OCI-LY1 (cell line): ENCODE results near the gene RDH11.
A peak's percentile ranks its signal among the peaks of the same experiment; 100 is the strongest.

Source experiments
- H2AFZ ChIP-seq: fragments of 200-600 bp; sonication (generic), shearing (Covaris generic); 2 replicates; pipeline ENCODE4 v1.6.0; 2014; ENCODE audit warnings: antibody characterized with exemption, mild to moderate bottlenecking, low read length
- H3F3A ChIP-seq: fragments of 200-600 bp; sonication (generic), shearing (Covaris generic); 2 replicates; pipeline ENCODE4 v1.6.0; 2014; ENCODE audit warnings: mild to moderate bottlenecking, antibody characterized with exemption, low read length, moderate library complexity; ENCODE audit not compliant: insufficient read depth
- H3K27ac ChIP-seq: fragments of 200-600 bp; sonication (generic); 2 replicates; pipeline ENCODE4 v1.5.1; 2014; ENCODE audit warnings: low read length, mixed run types, mild to moderate bottlenecking, low read depth; ENCODE audit not compliant: poor library complexity, severe bottlenecking
- H3K27me3 ChIP-seq: fragments of 200-600 bp; sonication (generic); 2 replicates; pipeline ENCODE4 v1.6.0; 2014; ENCODE audit warnings: antibody characterized with exemption, mild to moderate bottlenecking, low read length, moderate library complexity; ENCODE audit not compliant: insufficient read depth
- H3K36me3 ChIP-seq: fragments of 200-600 bp; sonication (generic); 2 replicates; pipeline ENCODE4 v1.6.1; 2014; ENCODE audit warnings: mild to moderate bottlenecking, antibody characterized with exemption, low read length, moderate library complexity, mixed read lengths; ENCODE audit not compliant: insufficient read depth
- H3K4me1 ChIP-seq: fragments of 200-600 bp; sonication (generic); 2 replicates; pipeline ENCODE4 v1.5.1; 2014; ENCODE audit warnings: mild to moderate bottlenecking, low read length, moderate library complexity; ENCODE audit not compliant: insufficient read depth, severe bottlenecking
- H3K4me2 ChIP-seq: fragments of 200-600 bp; sonication (generic), shearing (Covaris generic); 2 replicates; pipeline ENCODE4 v1.6.1; 2014; ENCODE audit warnings: low read length
- H3K4me3 ChIP-seq: fragments of 200-600 bp; sonication (generic); 2 replicates; pipeline ENCODE4 v1.5.1; 2014; ENCODE audit warnings: low read length, low read depth, mild to moderate bottlenecking, mixed read lengths; ENCODE audit not compliant: poor library complexity, severe bottlenecking
- H3K79me2 ChIP-seq: fragments of 200-600 bp; shearing (Covaris generic); 2 replicates; pipeline ENCODE4 v1.6.1; 2016; ENCODE audit warnings: mixed run types, low read length, mixed read lengths; ENCODE audit not compliant: insufficient read depth
- H3K9ac ChIP-seq: fragments of 200-600 bp; sonication (generic), shearing (Covaris generic); 2 replicates; pipeline ENCODE4 v1.6.1; 2014; ENCODE audit warnings: mild to moderate bottlenecking, low read length, mixed read lengths
- H3K9me2 ChIP-seq: fragments of 200-600 bp; sonication (generic), shearing (Covaris generic); 2 replicates; pipeline ENCODE4 v1.6.1; 2014; ENCODE audit warnings: low read depth, mild to moderate bottlenecking, low read length, mixed read lengths
- H3K9me3 ChIP-seq: fragments of 200-600 bp; shearing (Covaris generic); 2 replicates; pipeline ENCODE4 v1.6.1; 2014; ENCODE audit warnings: low read length, mixed read lengths
- H4K20me1 ChIP-seq: fragments of 200-600 bp; sonication (generic), shearing (Covaris generic); 2 replicates; pipeline ENCODE4 v1.6.0; 2016; ENCODE audit warnings: mild to moderate bottlenecking, low read length; ENCODE audit not compliant: insufficient read depth
- CTCF ChIP-seq: fragments of 200-600 bp; sonication (generic), shearing (Covaris generic); IDR thresholded peaks from 2 replicates; pipeline ENCODE4 v1.5.1; 2017; ENCODE audit warnings: mild to moderate bottlenecking, antibody characterized with exemption, low read length, moderate library complexity, mixed read lengths
- EZH2 ChIP-seq: fragments of 200-600 bp; sonication (generic), shearing (Covaris generic); IDR thresholded peaks from 2 replicates; pipeline ENCODE4 v1.8.0; 2017; ENCODE audit warnings: borderline replicate concordance, mixed run types, mild to moderate bottlenecking, antibody characterized with exemption, low read length, moderate library complexity, mixed read lengths

Gene RDH11

DNA sequence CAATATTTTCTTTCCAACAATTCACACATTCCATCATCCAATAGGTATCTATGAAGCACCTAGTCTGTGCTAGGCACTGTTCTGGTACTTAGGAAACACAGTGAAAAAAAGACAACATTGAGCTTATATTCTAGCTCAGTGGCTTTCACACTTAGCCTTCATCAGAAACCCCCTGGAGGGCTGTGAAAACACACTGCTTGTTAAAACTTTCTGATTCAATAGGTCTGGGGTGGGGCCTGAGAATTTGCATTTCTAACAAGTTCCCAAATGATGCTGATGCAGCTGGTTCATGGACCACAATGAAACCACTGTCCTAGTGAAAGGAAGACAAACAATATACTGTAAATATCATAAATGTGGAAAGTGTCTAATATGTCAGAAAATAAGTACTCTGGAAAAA lies 27.0 kb downstream of the RDH11 start:
- Histone ChIP-seq H3K4me1 (peaks cover 25% of the 10 kb centered on the region), H3K27ac (no peak overlapping the region)
- no peak for TF ChIP-seq EZH2
- no peak for TF ChIP-seq CTCF

DNA sequence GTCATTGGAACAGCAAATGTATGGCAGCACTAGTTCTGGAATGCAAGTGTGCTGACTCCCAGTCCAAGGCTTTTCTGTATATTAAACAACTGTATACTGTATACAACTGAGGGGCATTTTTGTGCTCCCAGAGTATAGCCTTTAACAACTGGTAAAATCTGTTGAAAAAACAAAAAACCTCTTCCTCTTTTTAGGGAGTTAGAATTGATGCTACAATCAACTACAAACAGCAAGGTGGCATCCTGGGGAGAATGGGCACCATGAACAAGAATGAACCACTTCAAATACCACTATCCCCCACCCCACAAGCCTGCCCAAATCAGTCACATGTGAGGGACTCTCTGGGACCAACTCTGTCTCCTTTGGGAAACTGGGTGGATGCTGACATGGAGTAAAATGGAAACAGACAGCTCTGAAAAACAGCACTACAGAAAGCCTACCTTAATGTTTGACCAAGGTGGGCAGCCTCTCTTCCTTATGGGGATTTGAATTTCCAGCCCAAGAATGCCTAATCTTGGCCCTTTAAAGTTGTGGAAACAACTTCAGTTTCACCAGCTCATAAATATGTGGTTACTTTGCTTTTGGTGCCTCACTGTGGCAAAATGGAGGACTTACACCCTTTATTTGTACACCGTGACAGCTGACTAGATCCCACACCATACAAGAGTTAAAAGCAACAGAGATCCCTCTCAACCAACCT lies 28.7 kb downstream of the RDH11 start:
- Histone ChIP-seq H3K4me3 (no peak overlapping the region), H3F3A (no peaks in the 10 kb centered on the region), H3K27me3 (no peaks in the 10 kb centered on the region), H3K9ac (no peak overlapping the region), H2AFZ (no peak overlapping the region), H4K20me1 (no peaks in the 10 kb centered on the region), H3K4me1 (peaks cover 14% of the 10 kb centered on the region), H3K27ac (no peak overlapping the region), H3K4me2 (no peak overlapping the region), H3K9me3 (no peaks in the 10 kb centered on the region), H3K9me2 (no peaks in the 10 kb centered on the region), H3K36me3 (no peaks in the 10 kb centered on the region), H3K79me2 (peaks cover 38% of the 10 kb centered on the region; the same call in 1 of the 2 replicates)
- TF ChIP-seq EZH2, result no peak
- TF ChIP-seq CTCF, result peak; percentile 75

More for the DNA sequence above, 27.0 kb downstream of the RDH11 start:
- no peaks in the 10 kb centered on the region for H3K9me3 ChIP-seq
- no peaks in the 10 kb centered on the region for H3K9me2 ChIP-seq
- peaks cover 51% of the 10 kb centered on the region for H3K79me2 ChIP-seq
- H3K36me3 ChIP-seq, result no peaks in the 10 kb centered on the region
- no peak overlapping the region for H3K9ac ChIP-seq
- no peaks in the 10 kb centered on the region for H3F3A ChIP-seq
- no peak overlapping the region for H3K4me2 ChIP-seq
- no peaks in the 10 kb centered on the region for H4K20me1 ChIP-seq
- H3K27me3 ChIP-seq, result no peaks in the 10 kb centered on the region
- H3K4me3 ChIP-seq, result no peak overlapping the region
- H2AFZ ChIP-seq, result no peak overlapping the region

DNA sequence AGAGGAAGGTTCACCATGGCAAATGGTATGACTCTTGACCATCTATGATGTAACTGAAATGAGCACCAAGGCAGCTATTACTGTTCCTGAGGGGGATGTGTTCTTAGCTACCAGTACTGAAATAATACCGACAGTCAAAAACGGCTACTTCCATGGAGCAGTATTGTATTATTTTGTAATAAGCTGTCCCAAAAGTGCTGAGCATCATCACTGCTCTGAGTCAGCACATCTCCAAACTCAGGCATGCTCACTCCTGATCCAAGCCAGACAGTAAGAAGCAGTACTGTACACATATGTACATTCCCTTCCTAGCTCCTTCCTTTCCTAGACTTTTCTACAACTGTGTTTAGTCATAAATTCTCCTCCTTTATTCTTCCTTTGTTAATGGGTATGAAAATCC lies 29.7 kb downstream of the RDH11 start:
- TF ChIP-seq EZH2 (no peak), CTCF (no peak)
- Histone ChIP-seq H4K20me1 (no peaks in the 10 kb centered on the region), H3K27ac (no peak overlapping the region), H2AFZ (no peak overlapping the region), H3K9me2 (no peaks in the 10 kb centered on the region), H3K4me1 (peaks cover 14% of the 10 kb centered on the region), H3F3A (no peaks in the 10 kb centered on the region), H3K4me3 (no peak overlapping the region), H3K4me2 (no peak overlapping the region), H3K9ac (no peak overlapping the region), H3K27me3 (no peaks in the 10 kb centered on the region), H3K9me3 (no peaks in the 10 kb centered on the region), H3K79me2 (peaks cover 35% of the 10 kb centered on the region; the same call in 1 of the 2 replicates), H3K36me3 (peaks cover under 1% of the 10 kb centered on the region; the same call in 1 of the 2 replicates)
